ENCODE data around the gene GPBAR1.

Gene GPBAR1

GRCh38 chr2:218280260-218280870, 19.6 kb downstream of the GPBAR1 start:
- no peak overlapping the region for H3K4me3 ChIP-seq (ENCODE audit: low read depth, low read length)
- TF ChIP-seq CTCF (conservative IDR thresholded peaks at IDR 0.05; ENCODE audit: low read depth, low read length) = no peak
- DNase-seq (ENCODE audit: low read depth) = no peak

GRCh38 chr2:218281449-218281848, 20.6 kb downstream of the GPBAR1 start:
- no peak for DNase-seq (ENCODE audit: low read depth)
- H3K4me3 ChIP-seq (ENCODE audit: low read depth, low read length) = no peak overlapping the region
- TF ChIP-seq CTCF (conservative IDR thresholded peaks at IDR 0.05; ENCODE audit: low read depth, low read length) = no peak

- TF ChIP-seq CTCF (conservative IDR thresholded peaks at IDR 0.05; ENCODE audit: low read depth, low read length) = no peak
- no peak for DNase-seq (ENCODE audit: low read depth)
- H3K4me3 ChIP-seq (ENCODE audit: low read depth, low read length) = no peak overlapping the region
Measured at GRCh38 chr2:218282173-218282991, 21.6 kb downstream of the GPBAR1 start.

- DNase-seq (ENCODE audit: low read depth) = peak; percentile 87
- no peak for TF ChIP-seq CTCF (conservative IDR thresholded peaks at IDR 0.05; ENCODE audit: low read depth, low read length)
- no peak overlapping the region for H3K4me3 ChIP-seq (ENCODE audit: low read depth, low read length)
Measured at GRCh38 chr2:218284106-218284811, 23.4 kb downstream of the GPBAR1 start.

- no peak for TF ChIP-seq CTCF (conservative IDR thresholded peaks at IDR 0.05; ENCODE audit: low read depth, low read length)
- H3K4me3 ChIP-seq (ENCODE audit: low read depth, low read length) = no peak overlapping the region
- DNase-seq (ENCODE audit: low read depth) = no peak
Measured at GRCh38 chr2:218285604-218286003, 24.8 kb downstream of the GPBAR1 start.

- no peak for TF ChIP-seq CTCF (conservative IDR thresholded peaks at IDR 0.05; ENCODE audit: low read depth, low read length)
- DNase-seq (ENCODE audit: low read depth) = peak; percentile 98
- peak overlapping the region; percentile 45 for H3K4me3 ChIP-seq (ENCODE audit: low read depth, low read length)
Measured at GRCh38 chr2:218286570-218287459, 26.0 kb downstream of the GPBAR1 start.
